Measurements from ENCODE around the gene RRP8. TPM values are rescaled to one million over a fixed set of nuclear protein-coding genes. Genes with fewer than 3 reads are reported as not detected.

The RRP8 gene
- total and polyA plus RNA-seq, 2 of the 8 experiments (the other 6 are each of a cell fraction or from before 2014, with no cell fraction given) = 4.2 to 14.9 TPM

DNA sequence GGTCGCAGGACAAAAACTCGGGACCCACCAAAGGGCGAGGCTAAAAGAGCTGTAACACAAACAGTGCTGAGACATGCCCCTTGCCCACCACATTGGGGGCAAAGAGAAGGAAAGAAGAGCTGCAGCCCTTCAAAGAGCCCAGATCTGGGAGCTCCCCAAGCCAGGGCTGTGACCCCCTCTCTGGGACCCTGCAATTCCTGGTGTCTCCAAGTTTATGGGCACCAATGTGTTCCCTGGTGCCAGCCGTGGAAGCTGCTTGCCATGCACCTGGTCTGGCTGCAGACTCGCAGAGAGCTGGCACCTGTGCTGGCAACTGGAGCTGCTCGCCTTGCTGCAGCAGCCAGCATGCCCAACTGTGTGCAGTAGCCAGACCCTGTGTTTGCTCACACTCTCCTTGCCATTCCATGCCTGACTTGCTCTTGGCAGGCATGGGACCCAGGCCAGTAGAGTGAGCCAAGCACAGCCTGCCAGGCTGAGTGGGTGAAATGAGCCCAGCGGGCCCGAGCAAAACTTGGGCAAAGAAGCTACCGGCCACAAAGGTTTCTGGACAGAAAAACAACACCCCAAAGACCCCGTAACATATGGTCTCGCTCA is 16.0 kb downstream of the RRP8 start (continued):
- no peak for TF ChIP-seq EGR1 (IDR thresholded peaks at IDR 0.05; ENCODE audit: borderline replicate concordance, low read depth, low read length)
- no peak for TF ChIP-seq USF2 (IDR thresholded peaks at IDR 0.05; ENCODE audit: low read length)
